HG02642 (cell line): ENCODE data around the gene CD93.

ENCODE experiments used
- ATAC-seq: cut with Tn5 transposase; IDR thresholded peaks from one replicate; pipeline ENCODE4 v1.9.1; 2021; ENCODE audit warnings: mild to moderate bottlenecking; ENCODE audit not compliant: unreplicated experiment, poor library complexity

CD93 gene

GRCh38 chr20:23063581-23063980 lies 22.5 kb downstream of the CD93 start:
- ATAC-seq: no peak

- ATAC-seq: no peak
Measured at GRCh38 chr20:23063168-23063567, 23.0 kb downstream of the CD93 start.

GRCh38 chr20:23062632-23063031 lies 23.5 kb downstream of the CD93 start:
- ATAC-seq: no peak

- no peak for ATAC-seq
Measured at GRCh38 chr20:23061734-23062561, 24.2 kb downstream of the CD93 start.

GRCh38 chr20:23061262-23061661 lies 24.9 kb downstream of the CD93 start:
- ATAC-seq: no peak

- no peak for ATAC-seq
Measured at GRCh38 chr20:23060629-23061028, 25.5 kb downstream of the CD93 start.

- no peak for ATAC-seq
Measured at GRCh38 chr20:23059846-23060245, 26.3 kb downstream of the CD93 start.

GRCh38 chr20:23059001-23059400 lies 27.1 kb downstream of the CD93 start:
- ATAC-seq: no peak

GRCh38 chr20:23058240-23058639 lies 27.9 kb downstream of the CD93 start:
- no peak for ATAC-seq

- ATAC-seq: no peak
Measured at GRCh38 chr20:23052904-23053303, 33.2 kb downstream of the CD93 start.

- ATAC-seq: no peak
Measured at GRCh38 chr20:23050847-23051627, 35.1 kb downstream of the CD93 start.

GRCh38 chr20:23050076-23050838 lies 35.9 kb downstream of the CD93 start:
- no peak for ATAC-seq

- ATAC-seq: no peak
Measured at GRCh38 chr20:23049201-23050075, 36.7 kb downstream of the CD93 start, which contains the start of gene THBD. THBD (minus strand) TSS chr20:23049672; CDS start chr20:23049504, 168 bp downstream.

- no peak for ATAC-seq
Measured at GRCh38 chr20:23048283-23049200, 37.6 kb downstream of the CD93 start.

- ATAC-seq: no peak
Measured at GRCh38 chr20:23047738-23048214, 38.3 kb downstream of the CD93 start.

GRCh38 chr20:23047001-23047737 lies 39.0 kb downstream of the CD93 start:
- no peak for ATAC-seq

GRCh38 chr20:23046431-23046830 lies 39.7 kb downstream of the CD93 start:
- no peak for ATAC-seq

- no peak for ATAC-seq
Measured at GRCh38 chr20:23043376-23043775, 42.7 kb downstream of the CD93 start.
